HG02840 (cell line): Measurements from ENCODE around the gene CRTAC1.

Experiments
- ATAC-seq: cut with Tn5 transposase; IDR thresholded peaks from one replicate; pipeline ENCODE4 v1.9.1; 2021; ENCODE audit warnings: mild to moderate bottlenecking, moderate library complexity, moderate number of reproducible peaks; ENCODE audit not compliant: unreplicated experiment, low FRiP score

The CRTAC1 gene

DNA sequence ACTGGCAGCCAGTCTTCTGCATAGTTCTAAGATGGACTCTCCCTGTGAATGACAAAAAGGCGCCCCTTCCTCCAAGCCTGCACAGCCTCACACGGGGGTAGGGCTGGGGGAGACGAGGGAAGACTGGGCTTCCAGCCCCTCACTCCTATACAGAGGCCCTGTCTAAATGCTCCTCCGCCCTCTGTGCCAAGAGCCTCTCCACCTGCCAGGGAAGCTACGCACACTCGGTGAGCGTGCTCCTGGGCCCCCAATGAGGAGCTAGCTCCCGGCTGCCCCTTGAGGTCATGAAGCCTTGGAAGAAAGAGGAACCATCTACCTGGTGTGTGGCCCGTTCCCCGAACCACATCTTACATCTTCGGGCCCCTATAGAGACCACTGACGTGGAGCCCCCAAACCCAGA, 54.8 kb downstream of the CRTAC1 start:
- no peak for ATAC-seq

DNA sequence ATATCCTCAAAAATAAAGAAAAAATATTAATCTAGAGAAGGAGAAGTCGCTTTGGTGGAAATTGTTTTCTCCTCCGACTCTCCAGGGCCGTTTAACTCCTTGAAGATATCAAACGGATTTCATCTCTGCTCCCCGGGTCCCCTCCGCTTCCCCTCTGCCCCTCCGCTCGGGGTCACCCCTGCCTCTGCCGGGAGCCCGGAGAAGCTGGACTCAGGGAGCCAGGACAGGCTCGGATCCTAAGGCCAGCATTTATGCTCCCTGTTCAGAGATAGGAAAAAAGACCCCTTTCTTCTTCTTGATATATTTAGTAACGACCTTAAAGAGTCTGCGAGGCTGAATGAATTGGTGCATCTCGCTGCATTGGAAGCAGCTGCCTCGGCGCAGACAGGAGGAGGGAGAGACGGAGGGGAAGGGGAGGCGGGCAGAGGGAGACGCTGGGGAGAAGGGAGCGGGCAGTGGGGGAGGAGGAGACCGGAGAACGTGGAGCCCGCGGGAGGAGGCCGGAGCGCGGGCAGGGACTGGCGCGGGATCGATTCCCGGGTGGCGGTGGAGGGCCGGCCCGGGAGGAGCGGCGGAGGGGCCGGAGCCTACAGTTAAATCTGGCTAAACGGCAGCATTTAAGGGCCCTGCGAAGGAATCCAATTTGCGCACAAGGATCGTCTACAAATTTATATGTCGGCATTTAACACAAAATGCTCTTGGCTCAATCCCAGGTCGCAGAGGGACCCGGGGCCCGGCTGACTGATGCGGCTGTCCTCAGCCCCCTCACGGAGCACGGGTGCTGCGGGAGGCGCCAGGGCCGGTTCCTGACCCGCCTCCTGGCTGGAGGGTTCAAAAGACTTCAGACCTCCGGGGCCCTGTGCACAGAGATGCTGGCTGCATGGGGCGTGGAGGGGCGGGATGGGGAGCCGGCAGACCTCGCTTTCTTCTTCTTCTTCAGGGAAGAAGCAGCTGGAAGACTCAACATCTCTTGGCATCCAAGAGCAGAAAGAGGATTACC, 55.6 kb downstream of the CRTAC1 start:
- ATAC-seq, result no peak

DNA sequence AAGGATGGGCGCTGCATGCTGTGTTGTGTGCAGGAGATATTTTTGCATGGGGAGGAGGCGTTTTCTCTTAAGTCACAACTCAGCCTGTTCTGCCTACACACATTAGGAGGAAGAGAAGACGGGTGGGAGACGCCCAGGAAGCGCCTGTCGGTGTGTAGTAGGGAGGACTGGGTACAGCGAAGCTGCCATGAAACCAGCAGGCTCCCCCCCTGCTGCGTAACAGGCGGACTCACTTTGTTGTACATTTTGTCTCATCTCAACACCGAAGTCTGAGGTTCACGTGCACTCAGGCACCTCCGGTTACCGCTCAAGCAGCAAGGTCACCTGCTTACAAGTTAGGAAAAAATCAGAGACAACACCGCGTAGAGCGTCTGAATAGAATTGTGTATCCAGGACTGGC, 56.3 kb downstream of the CRTAC1 start:
- ATAC-seq, result no peak

DNA sequence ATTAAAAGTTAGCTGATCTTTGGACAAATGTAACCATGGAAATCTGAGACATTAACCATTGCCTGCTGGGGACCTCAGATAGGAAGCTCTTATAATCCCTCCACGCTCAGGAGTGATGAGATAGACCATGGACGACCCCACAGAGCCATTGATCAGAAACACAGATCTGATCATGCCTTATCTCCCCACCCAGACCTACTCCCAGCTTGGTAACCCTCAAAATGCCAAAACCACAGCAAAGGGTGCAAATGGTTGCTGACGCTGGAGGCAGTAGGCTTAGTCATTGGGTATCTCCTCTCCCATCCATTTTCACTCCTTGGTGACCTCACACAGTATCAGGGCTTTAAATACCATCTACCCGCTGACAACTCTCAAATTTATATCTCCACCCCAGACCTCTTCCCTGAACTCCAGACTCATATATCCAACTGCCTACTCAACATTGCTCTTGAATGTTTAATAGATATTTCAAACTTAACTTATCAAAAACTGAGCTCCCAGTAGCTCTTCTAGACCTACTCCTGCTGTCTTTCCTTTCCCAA, 60.8 kb downstream of the CRTAC1 start:
- no peak for ATAC-seq

DNA sequence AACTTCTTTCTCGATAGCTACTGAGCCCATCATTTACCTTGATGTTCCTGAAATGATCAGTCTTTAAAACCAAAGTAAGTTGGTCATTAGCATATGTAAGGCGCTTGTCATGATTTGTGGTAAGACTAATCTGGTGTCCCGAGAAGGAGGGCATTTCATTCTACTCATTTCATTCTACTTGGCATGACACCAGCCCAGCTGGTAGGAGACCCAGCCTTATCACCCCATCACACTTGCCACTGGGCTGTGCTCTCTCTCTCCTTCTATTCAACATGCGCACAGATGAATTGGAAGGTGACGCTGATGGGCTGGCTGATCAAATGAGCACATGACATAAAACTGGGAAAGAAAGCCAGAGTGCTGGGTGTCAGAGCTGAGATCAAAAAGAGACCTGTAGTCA, 65.7 kb downstream of the CRTAC1 start:
- ATAC-seq, result no peak

DNA sequence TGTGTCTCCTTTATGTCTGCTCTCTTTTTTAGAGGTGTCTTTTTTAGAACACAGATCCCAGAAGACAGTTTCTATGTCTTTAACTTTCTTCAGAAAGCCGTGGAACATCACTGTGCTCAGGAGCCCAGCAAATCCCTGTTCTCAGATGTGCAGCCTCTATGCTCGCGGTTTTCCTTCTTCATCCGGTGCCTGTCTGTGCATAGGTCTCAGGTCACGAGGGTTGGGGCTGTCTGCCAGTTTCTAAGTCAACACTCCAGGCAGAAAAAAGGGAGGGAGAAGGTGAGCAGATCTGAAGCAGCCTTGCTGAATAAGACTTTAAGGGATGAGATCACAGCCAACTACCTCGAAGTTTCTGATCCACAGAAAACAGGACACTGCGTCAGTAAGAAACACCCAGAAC, 68.5 kb downstream of the CRTAC1 start:
- no peak for ATAC-seq

DNA sequence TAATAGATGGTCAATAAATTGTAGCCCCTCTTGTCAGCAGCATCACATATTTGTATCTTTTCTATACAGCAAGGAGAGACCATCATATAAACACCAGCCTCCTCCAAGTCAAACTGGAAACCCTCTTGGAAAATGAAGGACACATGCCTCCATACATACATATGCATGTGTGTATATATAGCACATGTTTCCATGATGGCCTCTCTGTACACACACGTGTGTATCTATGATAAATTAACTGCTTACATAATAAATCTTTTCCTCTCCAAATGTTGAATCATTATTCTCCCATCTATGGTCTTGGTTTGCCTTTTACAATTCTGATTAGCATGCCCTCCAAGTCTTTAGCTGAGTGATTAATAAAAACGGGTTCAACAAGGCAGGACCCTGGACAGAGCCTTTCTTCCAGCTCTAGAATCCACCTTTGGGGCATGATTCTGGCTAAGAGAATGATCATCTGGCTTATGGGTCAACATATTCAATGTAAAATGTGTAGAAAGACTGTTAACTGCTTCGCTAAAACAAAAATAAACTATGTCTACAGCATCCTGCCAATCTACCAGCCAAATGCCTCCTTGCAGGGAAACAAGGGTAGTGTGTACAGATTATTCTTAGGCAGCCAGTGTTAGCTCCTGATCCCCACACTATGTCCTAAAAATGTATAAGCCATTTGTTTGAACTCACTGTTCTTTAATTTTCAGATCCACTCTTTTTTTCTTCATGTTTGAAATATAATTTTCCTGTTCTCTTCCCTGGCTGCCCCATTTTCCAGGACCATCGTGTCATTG, 70.0 kb downstream of the CRTAC1 start:
- no peak for ATAC-seq

DNA sequence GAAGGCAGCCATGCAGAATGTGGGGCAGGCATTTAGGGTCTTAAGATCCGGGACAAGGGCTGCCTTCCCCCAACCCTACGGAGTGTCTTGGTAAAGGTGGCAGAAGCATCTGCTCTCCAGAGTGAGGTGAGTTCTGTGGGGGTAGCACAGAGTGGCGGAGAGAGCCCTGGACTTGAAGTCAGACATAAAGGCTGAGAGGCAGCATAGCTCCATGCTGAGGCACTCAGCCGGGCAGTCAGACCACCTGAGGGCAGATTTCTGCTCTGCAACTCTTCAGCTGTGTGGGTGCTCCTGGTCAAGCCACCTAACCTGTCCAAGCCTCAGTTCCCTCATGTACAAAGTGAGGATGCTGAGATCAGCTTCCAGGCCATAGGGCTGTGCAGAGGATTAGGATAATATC, 81.0 kb downstream of the CRTAC1 start:
- no peak for ATAC-seq

DNA sequence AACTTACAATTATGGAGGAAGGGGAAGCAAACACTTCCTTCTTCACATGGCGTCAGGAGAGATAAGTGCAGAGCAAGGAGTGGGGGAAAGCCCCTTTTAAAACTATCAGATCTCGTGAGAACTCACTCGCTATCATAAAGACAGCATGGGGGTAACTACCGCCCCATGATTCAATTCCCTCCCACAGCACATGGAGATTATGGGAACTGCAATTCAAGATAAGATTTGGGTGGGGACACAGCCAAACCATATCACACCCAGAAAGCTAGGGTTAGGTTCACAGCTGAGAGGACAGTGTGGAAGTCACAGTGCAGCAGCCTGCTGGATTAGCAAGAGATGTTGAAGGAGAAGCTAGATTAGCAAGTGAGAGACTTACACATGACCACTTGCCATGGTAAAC, 81.6 kb downstream of the CRTAC1 start:
- no peak for ATAC-seq

DNA sequence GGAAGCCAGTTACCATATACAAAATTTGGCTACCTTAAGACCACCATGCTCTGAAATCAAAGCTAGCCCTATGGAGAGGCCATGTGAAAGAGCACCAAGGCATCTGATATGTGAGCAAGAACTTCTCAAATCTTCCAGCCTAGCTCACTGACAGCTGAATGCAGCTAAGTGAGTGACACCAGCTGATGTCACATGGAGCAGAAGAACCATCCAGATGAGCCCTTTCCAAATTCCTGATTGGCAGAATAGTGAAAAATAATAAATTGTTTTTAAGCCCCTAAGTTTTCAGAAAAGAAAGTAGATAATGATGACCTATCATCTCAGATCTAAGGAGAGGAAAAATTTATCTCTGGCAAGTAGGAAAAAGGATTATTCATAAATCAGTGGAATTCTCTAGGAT, 85.6 kb downstream of the CRTAC1 start:
- ATAC-seq, result no peak

DNA sequence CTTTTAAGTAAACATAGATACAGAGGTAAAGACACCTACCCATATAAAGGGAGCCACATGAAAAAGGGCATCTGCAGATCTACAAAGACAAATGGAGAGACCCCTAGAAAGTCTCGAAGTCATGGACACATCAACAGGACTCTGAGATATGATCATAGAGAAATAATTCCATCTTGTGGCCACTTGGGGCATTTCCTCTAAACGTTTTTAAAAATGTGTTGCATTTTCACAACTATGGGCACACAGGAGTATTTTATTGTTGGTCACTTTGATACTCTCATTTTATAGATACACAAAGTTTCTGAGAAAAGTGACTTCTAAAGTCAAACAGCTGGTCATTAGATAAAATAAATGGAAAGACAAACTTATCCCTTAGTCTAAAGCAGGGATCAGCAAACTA, 87.1 kb downstream of the CRTAC1 start:
- no peak for ATAC-seq

DNA sequence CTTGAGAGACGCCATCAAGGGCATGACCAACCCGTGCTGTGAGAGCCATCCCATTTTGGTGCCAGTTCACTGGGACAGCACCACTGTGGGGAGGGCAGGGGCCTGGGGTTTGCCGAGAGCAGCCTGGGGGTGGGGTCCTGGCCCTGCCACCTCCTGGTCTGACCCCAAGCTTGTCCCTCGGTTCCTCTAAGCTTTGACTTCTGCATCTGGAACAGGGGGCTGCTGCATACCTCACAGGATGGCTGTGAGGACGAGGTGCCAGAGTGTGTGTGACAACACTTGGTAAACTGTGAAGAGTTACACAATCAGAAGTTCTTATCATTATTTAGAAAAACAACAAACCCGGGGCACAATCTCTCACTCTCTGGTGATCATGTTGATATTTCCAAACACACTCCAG, 89.9 kb downstream of the CRTAC1 start:
- ATAC-seq, result no peak

DNA sequence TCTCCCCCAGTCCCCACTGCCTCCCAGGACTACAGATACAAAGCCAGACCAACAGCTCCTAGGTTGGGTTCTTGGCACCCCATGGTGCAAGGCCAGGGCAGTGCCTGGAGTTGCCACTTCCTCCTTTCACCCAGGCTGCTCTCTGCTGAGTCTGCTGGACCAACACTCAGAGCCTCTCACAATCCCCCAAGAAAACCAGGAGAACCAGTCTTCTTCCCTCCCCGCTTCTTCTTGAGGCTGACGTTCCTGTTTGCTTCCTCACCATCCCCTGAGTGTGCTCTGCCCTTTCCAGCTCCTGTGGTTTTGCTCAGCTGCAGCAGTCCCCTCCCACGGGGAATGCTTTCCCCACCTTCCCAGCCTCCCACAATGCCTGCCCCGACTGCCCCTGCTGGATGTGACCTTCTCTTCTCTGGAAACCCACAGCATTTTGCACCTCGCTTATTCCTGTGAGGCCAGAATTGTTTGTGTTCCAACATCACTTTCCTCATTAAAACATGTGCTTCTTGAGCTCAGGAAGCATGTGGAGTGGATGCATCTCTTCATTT, 90.9 kb downstream of the CRTAC1 start:
- no peak for ATAC-seq

DNA sequence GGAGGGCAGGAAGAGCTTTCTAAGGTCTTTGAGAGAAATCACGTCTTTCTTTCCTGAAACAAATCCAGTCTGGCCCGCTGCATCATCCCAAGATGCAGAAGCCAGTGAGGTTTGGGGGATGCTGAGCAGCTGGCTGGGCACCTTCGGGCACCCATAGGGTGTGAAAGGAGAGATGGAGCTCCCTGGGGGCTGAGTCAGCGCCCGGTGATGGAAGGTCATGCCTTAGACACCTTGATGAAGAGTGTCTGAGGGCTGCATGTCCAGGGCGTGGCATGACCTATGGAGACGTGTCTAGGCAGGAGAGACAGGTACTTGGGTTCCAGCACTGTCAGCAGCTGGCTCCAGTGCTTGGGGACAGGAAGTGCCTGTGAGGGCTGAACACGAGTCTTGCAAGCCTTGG, 92.5 kb downstream of the CRTAC1 start:
- no peak for ATAC-seq

DNA sequence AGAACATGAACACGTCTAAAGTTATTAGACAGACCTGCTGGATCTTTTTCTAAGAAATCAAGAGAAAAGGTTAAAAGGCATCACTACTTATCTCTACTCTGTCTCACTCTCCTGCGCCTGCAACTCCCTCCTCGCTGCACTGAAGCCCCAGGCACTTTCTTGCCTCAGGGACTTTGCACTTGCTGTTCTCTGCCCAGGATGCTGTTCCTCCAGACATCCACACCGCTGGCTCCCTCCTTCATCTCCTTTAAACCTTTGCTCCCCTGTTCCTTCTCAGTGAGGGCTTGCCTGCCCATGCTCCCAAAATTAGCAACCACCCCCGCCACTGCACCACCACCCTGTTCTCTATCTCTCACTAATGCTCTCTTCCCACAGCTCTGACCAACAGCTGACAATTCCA, 93.4 kb downstream of the CRTAC1 start:
- no peak for ATAC-seq

DNA sequence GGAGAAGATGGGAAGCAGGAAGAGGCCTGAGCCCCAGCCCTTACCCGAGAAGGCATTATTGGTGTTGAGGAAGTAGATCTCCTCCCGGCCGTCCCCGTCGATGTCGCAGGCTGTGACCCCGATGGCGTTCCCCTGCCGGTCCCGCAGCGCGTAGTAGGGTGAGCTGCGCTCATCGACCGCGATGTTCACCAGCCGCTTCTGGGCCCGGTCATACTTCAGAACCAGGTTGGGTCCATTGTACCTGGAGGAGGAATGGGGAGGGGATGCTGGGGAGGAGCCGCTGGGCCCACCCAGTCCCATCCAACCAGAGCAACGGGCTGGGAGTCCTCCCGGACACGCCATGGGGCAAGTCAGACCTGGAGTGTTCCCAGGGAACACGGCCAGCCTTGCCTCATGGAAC, 94.3 kb downstream of the CRTAC1 start:
- ATAC-seq, result no peak

DNA sequence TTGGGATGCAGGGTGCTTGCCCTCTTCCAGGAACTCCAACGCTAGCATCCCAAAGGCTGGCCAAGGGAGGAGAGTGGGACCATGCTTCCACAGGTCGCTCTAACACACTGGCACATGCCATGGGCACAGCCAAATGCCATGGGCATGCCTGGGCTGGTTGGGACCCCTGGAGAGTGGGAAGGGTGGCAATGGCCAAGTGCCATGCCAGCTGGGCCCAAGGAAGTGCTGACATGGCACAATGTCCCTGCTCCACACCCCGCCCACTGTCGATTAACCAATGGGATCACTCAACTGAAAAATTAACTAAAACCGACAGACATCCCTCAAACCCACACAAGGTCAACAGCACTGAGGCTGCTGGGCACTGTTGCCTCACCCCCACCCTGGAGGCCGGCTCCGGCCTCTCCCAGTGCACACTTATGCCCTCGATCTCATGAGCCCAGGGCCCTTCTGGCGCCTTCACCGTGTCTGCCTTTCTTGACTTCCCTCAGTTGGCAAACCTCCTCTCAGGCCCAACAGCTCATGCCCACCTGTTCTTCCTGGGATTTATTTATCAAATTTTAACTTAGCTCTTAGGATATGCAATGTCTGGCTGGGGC, 97.4 kb downstream of the CRTAC1 start:
- no peak for ATAC-seq

DNA sequence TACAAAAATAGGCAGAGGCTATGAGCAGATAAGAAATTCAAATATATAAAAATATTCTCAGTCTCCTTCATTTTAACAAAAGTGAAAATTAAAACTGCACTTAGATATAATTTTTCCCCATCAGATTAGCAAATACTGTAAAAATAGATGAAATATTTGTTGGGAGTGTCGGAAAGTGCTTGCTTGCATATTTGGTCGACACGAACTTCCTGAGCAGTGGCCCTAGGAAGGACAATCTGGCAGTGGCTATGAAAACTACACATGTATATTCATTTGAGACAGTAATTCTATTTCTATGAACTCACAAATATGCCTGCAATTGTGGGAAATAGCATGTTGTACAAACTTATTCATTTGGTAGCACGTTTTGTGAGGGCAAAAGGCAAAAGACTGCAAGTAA, 99.4 kb downstream of the CRTAC1 start:
- no peak for ATAC-seq

DNA sequence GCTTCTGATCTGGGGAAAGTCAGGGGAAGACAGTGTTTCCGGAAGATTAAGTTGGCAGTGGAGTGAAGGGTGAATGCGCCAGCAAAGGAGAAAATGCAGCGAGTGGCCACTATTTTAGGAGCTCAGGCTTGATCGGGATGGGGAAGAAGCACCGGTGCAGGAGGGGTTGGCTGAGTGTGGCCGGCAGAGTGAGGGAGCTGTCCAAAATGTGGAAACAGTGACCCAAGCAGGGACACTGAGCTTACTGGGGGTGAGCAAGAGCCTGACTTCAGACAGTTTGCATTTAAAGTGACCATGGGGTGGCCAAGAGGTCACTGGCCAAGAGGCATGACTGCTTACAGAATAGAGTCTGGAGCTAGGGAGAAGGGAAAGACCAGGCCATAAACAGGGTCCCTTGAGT, 101.5 kb downstream of the CRTAC1 start:
- ATAC-seq, result no peak

DNA sequence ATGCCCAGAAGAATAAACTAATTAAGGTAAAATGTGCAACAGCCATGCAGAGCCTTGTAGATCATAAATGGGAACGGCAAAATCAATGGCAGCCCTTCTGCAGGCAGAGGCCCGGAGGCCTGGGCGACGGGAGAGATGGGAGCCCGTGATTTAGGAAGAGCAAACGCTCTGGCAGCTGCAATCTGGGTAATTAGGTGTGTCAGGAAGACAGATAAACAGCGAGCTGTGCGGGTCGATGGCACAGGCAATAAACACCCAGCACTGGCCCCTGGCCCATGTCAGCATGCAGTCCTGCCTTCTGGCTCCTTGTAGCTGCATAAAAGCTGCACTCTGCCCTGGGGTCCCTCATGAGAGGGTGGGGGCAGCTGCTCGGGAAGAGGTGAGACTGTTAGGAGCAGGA, 102.8 kb downstream of the CRTAC1 start:
- ATAC-seq, result no peak

DNA sequence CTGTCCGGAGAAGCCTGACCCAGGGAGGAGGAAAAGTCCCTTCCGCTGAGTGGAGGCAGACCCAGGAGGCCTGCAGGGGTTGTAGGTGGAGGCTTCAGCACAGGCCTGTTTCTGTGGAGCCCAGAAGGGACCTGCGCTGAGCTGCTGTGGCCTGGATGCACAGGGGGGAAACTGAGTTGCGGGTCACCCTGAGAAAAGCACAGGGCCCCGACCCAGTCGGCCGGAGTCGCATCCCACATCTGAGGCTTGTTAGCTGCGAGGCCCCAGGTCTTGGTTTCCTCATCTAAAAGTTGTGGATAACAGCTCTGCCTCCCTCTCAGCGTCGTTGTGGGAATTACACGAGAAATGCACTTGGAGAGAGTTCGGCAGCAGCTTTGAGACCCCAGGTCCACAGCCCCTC, 104.4 kb downstream of the CRTAC1 start:
- ATAC-seq, result no peak
